Neural cell (in vitro differentiated cells): Measurements from ENCODE around the gene TRABD2A. TPM values are rescaled to one million over a fixed set of nuclear protein-coding genes. Genes with fewer than 3 reads are reported as not detected.

Source experiments
- H2AFZ ChIP-seq: fragments of 200-600, 300-800 bp; sonication (generic), shearing (Covaris generic); 2 replicates; pipeline ENCODE4 v1.6.0; 2014; ENCODE audit warnings: low read depth, mild to moderate bottlenecking, antibody characterized with exemption, low read length, moderate library complexity
- H3F3A ChIP-seq: fragments of 200-600 bp; shearing (Covaris generic); 2 replicates; pipeline ENCODE4 v1.6.1; 2016; ENCODE audit warnings: mild to moderate bottlenecking, moderate library complexity, mixed read lengths, antibody characterized with exemption, low read length; ENCODE audit not compliant: insufficient read depth, poor library complexity, severe bottlenecking
- H3K27ac ChIP-seq: fragments of 200-600, 300-800 bp; sonication (generic), shearing (Covaris generic); 2 replicates; pipeline ENCODE4 v1.5.1; 2014; ENCODE audit warnings: mild to moderate bottlenecking, low read length, moderate library complexity
- H3K27me3 ChIP-seq: fragments of 300-800, 200-600 bp; sonication (generic), shearing (Covaris generic); 2 replicates; pipeline ENCODE4 v1.6.0; 2014; ENCODE audit warnings: mild to moderate bottlenecking, low read depth, low read length, moderate library complexity; ENCODE audit not compliant: insufficient read depth
- H3K36me3 ChIP-seq: fragments of 300-800, 200-600 bp; sonication (generic), shearing (Covaris generic); 2 replicates; pipeline ENCODE4 v1.5.1; 2014; ENCODE audit warnings: mild to moderate bottlenecking, antibody characterized with exemption, low read length, moderate library complexity; ENCODE audit not compliant: insufficient read depth
- H3K4me2 ChIP-seq: fragments of 300-800, 200-600 bp; sonication (generic), shearing (Covaris generic); 2 replicates; pipeline ENCODE4 v1.6.0; 2014; ENCODE audit warnings: mild to moderate bottlenecking, low read length
- H3K4me3 ChIP-seq: fragments of 300-800, 200-600 bp; sonication (generic), shearing (Covaris generic); 2 replicates; pipeline ENCODE4 v1.5.1; 2014; ENCODE audit warnings: mild to moderate bottlenecking, low read length, moderate library complexity
- H3K79me2 ChIP-seq: fragments of 200-600 bp; shearing (Covaris generic); replicated peaks from 2 replicates; pipeline ENCODE4 v1.6.0; 2014; ENCODE audit warnings: mild to moderate bottlenecking, low read length, moderate library complexity; ENCODE audit not compliant: insufficient read depth
- H3K9ac ChIP-seq: fragments of 300-800, 200-600 bp; sonication (generic), shearing (Covaris generic); 2 replicates; pipeline ENCODE4 v1.6.1; 2016; ENCODE audit warnings: mild to moderate bottlenecking, low read length, mixed read lengths
- H3K9me2 ChIP-seq: fragments of 200-600 bp; shearing (Covaris generic); 2 replicates; pipeline ENCODE4 v1.6.1; 2016; ENCODE audit warnings: mild to moderate bottlenecking, low read length, mixed read lengths; ENCODE audit not compliant: insufficient read depth
- H3K9me3 ChIP-seq: fragments of 200-600, 300-800 bp; sonication (generic), shearing (Covaris generic); 2 replicates; pipeline ENCODE4 v1.6.1; 2016; ENCODE audit warnings: mild to moderate bottlenecking, mixed run types, low read length, moderate library complexity, mixed read lengths
- H4K20me1 ChIP-seq: fragments of 200-600 bp; shearing (Covaris generic); 2 replicates; pipeline ENCODE4 v1.6.1; 2016; ENCODE audit warnings: mild to moderate bottlenecking, mixed run types; ENCODE audit not compliant: insufficient read depth
- EP300 ChIP-seq: fragments of 450-650 bp; conservative IDR thresholded peaks from 2 replicates; pipeline ENCODE4 v1.6.1; 2014; ENCODE audit warnings: antibody characterized with exemption, mild to moderate bottlenecking, moderate library complexity; ENCODE audit not compliant: poor library complexity, severe bottlenecking
- EZH2 ChIP-seq: fragments of 200-600, 300-800 bp; shearing (Covaris generic), sonication (generic); IDR thresholded peaks from 2 replicates; pipeline ENCODE4 v1.6.1; 2014; ENCODE audit warnings: antibody characterized with exemption, low read length, borderline replicate concordance, mild to moderate bottlenecking; ENCODE audit not compliant: insufficient read depth, poor library complexity, severe bottlenecking
- MXI1 ChIP-seq: fragments of 450-650 bp; conservative IDR thresholded peaks from 2 replicates; pipeline ENCODE4 v1.6.1; 2014; ENCODE audit warnings: antibody characterized with exemption, mild to moderate bottlenecking; ENCODE audit not compliant: poor library complexity, severe bottlenecking
- POLR2AphosphoS5 ChIP-seq: IDR thresholded peaks from 2 replicates; pipeline ENCODE4 v1.6.1; 2012
- RAD21 ChIP-seq: fragments of 450-650 bp; conservative IDR thresholded peaks from 2 replicates; pipeline ENCODE4 v1.6.1; 2014; ENCODE audit warnings: antibody characterized with exemption, mild to moderate bottlenecking, moderate library complexity
- SMC3 ChIP-seq: fragments of 450-650 bp; conservative IDR thresholded peaks from 2 replicates; pipeline ENCODE4 v1.6.1; 2014; ENCODE audit warnings: antibody characterized with exemption, mild to moderate bottlenecking, moderate library complexity; ENCODE audit not compliant: poor library complexity
- TAF1 ChIP-seq: IDR thresholded peaks from 2 replicates; pipeline ENCODE4 v1.6.1; 2012; ENCODE audit warnings: low read depth
- polyA plus RNA-seq: library from polyadenylated mRNA; depleted of rRNA; stranded (reverse); fragments of >200 nt; gene quantifications from 2 replicates; pipeline ENCODE4 v1.2.3, GENCODE V29; 2014
- TF ChIP-seq, protein P1 (sequence below): fragments of 450-650 bp; IDR thresholded peaks from 2 replicates; pipeline ENCODE4 v1.5.1; 2014; ENCODE audit warnings: antibody characterized with exemption, mild to moderate bottlenecking, moderate library complexity; ENCODE audit not compliant: poor library complexity, severe bottlenecking
- TF ChIP-seq, protein P2 (sequence below): IDR thresholded peaks from 2 replicates; pipeline ENCODE4 v1.6.1; 2012; ENCODE audit warnings: borderline replicate concordance

TRABD2A gene
- polyA plus RNA-seq, 1 donor from 2014 or later, result 0.17 TPM

DNA sequence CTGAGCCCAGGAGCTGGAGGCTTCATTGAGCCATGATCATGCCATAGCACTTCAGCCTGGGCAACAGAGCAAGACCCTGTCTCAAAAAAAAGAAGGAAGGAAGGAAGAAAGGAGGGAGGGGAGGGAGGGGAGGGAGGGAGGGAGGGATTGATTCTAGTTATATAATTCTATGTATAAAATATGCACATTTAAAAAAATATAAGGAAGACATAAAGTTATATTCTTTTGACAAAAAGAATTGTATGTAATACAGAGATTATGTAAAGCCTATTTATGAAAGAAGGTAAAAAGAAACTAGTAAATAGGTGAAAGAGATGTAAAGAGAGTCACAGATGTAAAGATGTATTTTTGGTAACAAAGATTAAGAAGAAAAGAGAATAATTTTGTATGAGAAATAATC lies 42.1 kb upstream of the TRABD2A start:
- no peak overlapping the region for H3K9ac ChIP-seq
- no peak overlapping the region for H3K4me2 ChIP-seq
- H3K36me3 ChIP-seq, result no peaks in the 10 kb centered on the region
- no peak overlapping the region for H3K27ac ChIP-seq
- no peak for TF ChIP-seq POLR2AphosphoS5
- TF ChIP-seq, protein P1, sequence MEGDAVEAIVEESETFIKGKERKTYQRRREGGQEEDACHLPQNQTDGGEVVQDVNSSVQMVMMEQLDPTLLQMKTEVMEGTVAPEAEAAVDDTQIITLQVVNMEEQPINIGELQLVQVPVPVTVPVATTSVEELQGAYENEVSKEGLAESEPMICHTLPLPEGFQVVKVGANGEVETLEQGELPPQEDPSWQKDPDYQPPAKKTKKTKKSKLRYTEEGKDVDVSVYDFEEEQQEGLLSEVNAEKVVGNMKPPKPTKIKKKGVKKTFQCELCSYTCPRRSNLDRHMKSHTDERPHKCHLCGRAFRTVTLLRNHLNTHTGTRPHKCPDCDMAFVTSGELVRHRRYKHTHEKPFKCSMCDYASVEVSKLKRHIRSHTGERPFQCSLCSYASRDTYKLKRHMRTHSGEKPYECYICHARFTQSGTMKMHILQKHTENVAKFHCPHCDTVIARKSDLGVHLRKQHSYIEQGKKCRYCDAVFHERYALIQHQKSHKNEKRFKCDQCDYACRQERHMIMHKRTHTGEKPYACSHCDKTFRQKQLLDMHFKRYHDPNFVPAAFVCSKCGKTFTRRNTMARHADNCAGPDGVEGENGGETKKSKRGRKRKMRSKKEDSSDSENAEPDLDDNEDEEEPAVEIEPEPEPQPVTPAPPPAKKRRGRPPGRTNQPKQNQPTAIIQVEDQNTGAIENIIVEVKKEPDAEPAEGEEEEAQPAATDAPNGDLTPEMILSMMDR, result no peak
- TF ChIP-seq TAF1, result no peak
- TF ChIP-seq, protein P2, sequence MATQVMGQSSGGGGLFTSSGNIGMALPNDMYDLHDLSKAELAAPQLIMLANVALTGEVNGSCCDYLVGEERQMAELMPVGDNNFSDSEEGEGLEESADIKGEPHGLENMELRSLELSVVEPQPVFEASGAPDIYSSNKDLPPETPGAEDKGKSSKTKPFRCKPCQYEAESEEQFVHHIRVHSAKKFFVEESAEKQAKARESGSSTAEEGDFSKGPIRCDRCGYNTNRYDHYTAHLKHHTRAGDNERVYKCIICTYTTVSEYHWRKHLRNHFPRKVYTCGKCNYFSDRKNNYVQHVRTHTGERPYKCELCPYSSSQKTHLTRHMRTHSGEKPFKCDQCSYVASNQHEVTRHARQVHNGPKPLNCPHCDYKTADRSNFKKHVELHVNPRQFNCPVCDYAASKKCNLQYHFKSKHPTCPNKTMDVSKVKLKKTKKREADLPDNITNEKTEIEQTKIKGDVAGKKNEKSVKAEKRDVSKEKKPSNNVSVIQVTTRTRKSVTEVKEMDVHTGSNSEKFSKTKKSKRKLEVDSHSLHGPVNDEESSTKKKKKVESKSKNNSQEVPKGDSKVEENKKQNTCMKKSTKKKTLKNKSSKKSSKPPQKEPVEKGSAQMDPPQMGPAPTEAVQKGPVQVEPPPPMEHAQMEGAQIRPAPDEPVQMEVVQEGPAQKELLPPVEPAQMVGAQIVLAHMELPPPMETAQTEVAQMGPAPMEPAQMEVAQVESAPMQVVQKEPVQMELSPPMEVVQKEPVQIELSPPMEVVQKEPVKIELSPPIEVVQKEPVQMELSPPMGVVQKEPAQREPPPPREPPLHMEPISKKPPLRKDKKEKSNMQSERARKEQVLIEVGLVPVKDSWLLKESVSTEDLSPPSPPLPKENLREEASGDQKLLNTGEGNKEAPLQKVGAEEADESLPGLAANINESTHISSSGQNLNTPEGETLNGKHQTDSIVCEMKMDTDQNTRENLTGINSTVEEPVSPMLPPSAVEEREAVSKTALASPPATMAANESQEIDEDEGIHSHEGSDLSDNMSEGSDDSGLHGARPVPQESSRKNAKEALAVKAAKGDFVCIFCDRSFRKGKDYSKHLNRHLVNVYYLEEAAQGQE, result no peak
- TF ChIP-seq EZH2, result no peak
- TF ChIP-seq MXI1, result no peak
- no peak for TF ChIP-seq EP300
- TF ChIP-seq RAD21, result no peak
- TF ChIP-seq SMC3, result no peak
- H3K9me3 ChIP-seq, result no peaks in the 10 kb centered on the region
- no peaks in the 10 kb centered on the region for H3F3A ChIP-seq
- no peaks in the 10 kb centered on the region for H3K27me3 ChIP-seq
- no peaks in the 10 kb centered on the region for H3K79me2 ChIP-seq
- no peak overlapping the region for H3K4me3 ChIP-seq
- H2AFZ ChIP-seq, result no peak overlapping the region
- H4K20me1 ChIP-seq, result no peaks in the 10 kb centered on the region
- H3K9me2 ChIP-seq, result no peaks in the 10 kb centered on the region

DNA sequence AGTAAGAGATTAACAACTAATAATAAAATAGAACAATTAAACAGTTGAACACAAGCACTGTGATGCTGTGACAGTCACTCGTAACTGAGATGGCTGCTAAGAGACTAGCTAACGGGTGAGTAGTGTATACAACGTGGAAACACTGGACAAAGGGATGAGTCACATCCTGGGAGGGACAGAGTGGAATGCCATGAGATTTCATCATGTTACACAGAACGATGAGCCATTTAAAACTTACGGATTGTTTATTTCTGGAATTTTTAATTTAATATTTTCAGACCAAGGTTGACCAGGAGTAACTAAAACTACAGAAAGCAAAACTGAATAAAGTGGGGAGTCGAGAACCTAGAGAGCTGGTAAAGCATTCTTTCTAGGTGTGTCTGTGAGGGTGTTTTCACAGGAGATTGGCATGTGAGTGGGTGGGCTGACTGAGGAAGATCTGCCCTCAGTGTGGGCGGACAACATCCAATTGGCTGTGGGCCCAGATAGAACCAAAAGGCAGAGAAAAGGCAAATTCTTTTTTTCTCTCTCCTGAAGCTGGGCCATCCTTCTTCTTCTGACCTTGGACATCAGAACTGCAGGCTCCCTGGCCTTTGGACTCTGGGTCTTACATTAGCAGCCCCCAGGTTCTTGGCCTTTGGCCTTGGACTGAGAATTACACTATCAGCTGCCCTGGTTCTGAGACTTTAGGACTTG lies 39.1 kb upstream of the TRABD2A start:
- no peak overlapping the region for H3K4me3 ChIP-seq
- H2AFZ ChIP-seq, result no peak overlapping the region
- H3K27me3 ChIP-seq, result no peaks in the 10 kb centered on the region
- no peak for TF ChIP-seq SMC3
- TF ChIP-seq TAF1, result no peak
- no peak for TF ChIP-seq EP300
- no peak for TF ChIP-seq POLR2AphosphoS5
- no peak for TF ChIP-seq MXI1
- TF ChIP-seq, protein P2, result no peak
- no peak for TF ChIP-seq EZH2
- TF ChIP-seq RAD21, result no peak
- TF ChIP-seq, protein P1, result no peak
- no peaks in the 10 kb centered on the region for H3K36me3 ChIP-seq
- H3K27ac ChIP-seq, result no peak overlapping the region
- no peak overlapping the region for H3K4me2 ChIP-seq
- H3K9me2 ChIP-seq, result no peaks in the 10 kb centered on the region
- H3F3A ChIP-seq, result no peaks in the 10 kb centered on the region
- H3K9me3 ChIP-seq, result no peaks in the 10 kb centered on the region
- no peaks in the 10 kb centered on the region for H3K79me2 ChIP-seq
- H3K9ac ChIP-seq, result no peak overlapping the region
- H4K20me1 ChIP-seq, result no peaks in the 10 kb centered on the region
